H1 (cell line): ENCODE results near the gene AVP. TPM values are rescaled to one million over a fixed set of nuclear protein-coding genes. Genes with fewer than 3 reads are reported as not detected.

Experiments used
- ATF3 ChIP-seq: IDR thresholded peaks from 2 replicates; pipeline ENCODE4 v1.6.1; 2011; ENCODE audit warnings: low read depth, mild to moderate bottlenecking, low read length; ENCODE audit not compliant: insufficient read depth
- polyA plus RNA-seq, 7 experiments: library from polyadenylated mRNA; depleted of rRNA in 3 of 7; stranded (reverse) in 5 of 7; unstranded in 2 of 7; fragments of >200 nt in 5 of 7; fragments of 200-250 nt in 2 of 7; gene quantifications; 1 replicate in 5 of 7; 2 replicates in 1 of 7; 4 replicates in 1 of 7; pipeline versions ENCODE4 v1.2.1 to v1.2.3, GENCODE V29; 2011 to 2013; ENCODE audit warnings: missing spikeins in 2 of 7, mixed read lengths in 2 of 7
- total RNA-seq: library from RNA; stranded (reverse); fragmentation: NEBNext Ultra II Directional; extraction: Animal tissue kit (Norgen Biotek cat#: 25700); gene quantifications from 2 replicates; pipeline ENCODE4 v1.2.1, GENCODE V29; 2021

Gene AVP
- total and polyA plus RNA-seq, 2 of the 8 experiments (the other 6 are each of a cell fraction or from before 2014, with no cell fraction given): 0.18 TPM; not detected in 1

GRCh38 chr20:3130051-3130600, 45.6 kb upstream of the AVP start (continued):
- TF ChIP-seq ATF3: no peak
- TF ChIP-seq, all 59 proteins: peak for 0
